Activated T-helper 17 cell treated with anti-CD3 and anti-CD28 coated beads, Interleukin-2, amount 50 U/mL, for 72 hours (primary cell): ENCODE results near the gene ACAP2. TPM values are rescaled to one million over a fixed set of nuclear protein-coding genes. Genes with fewer than 3 reads are reported as not detected.
A peak's percentile ranks its signal among the peaks of the same experiment; 100 is the strongest.
"Not testable (repeated sequence)": the region's sequence is repeated elsewhere in the genome, so short reads cannot be mapped to it uniquely, and the experiment has no call there.

Experiments
- ATAC-seq: fragments of 150-1000 bp; cut with Tn5 transposase; replicated peaks from 2 replicates; pipeline ENCODE4 v1.10.0; 2021; ENCODE audit warnings: mild to moderate bottlenecking, moderate library complexity
- H3K27ac Mint-ChIP-seq: one replicate; pipeline ENCODE4 v1.8.0; 2022; ENCODE audit warnings: mixed read lengths
- H3K27me3 Mint-ChIP-seq: one replicate; pipeline ENCODE4 v1.8.0; 2022; ENCODE audit warnings: mixed read lengths
- H3K36me3 Mint-ChIP-seq: one replicate; pipeline ENCODE4 v1.8.0; 2022; ENCODE audit warnings: low read depth, mild to moderate bottlenecking, mixed read lengths
- H3K4me1 Mint-ChIP-seq: one replicate; pipeline ENCODE4 v1.8.0; 2022; ENCODE audit warnings: mixed read lengths
- H3K4me3 Mint-ChIP-seq: one replicate; pipeline ENCODE4 v1.8.0; 2022; ENCODE audit warnings: mild to moderate bottlenecking, mixed read lengths
- H3K9me3 Mint-ChIP-seq: one replicate; pipeline ENCODE4 v1.8.0; 2022; ENCODE audit warnings: mixed read lengths
- total RNA-seq, 2 donors: library from RNA; stranded (reverse); gene quantifications; one replicate each; pipeline ENCODE4 v1.2.3, GENCODE V29; 2022

ACAP2 gene
- total RNA-seq, 2 donors from 2014 or later = 58.0 to 74.0 TPM

DNA sequence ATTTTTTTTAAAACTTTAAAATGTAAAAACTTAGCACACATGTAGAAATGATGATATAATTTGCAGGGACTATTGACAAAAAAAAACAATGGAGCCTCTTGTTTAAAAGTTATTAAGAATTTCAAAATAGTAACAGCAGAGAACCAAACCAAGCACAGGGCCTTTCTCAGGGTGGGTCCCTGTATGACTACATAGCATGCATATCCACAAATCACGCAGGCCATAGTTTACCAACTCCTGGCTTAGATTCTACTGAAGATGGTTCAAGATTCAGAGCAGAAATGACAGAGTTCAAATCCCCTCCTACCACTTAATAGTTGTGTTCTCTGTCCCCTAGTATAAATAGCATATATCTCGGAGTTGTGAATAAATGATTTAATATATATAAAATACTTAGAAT is 19.0 kb downstream of the ACAP2 start:
- Mint-ChIP-seq H3K9me3 (no peaks in the 10 kb centered on the region), H3K27me3 (no peaks in the 10 kb centered on the region), H3K27ac (no peak overlapping the region), H3K4me1 (peaks cover 21% of the 10 kb centered on the region), H3K4me3 (no peak overlapping the region), H3K36me3 (no peaks in the 10 kb centered on the region)
- no peak for ATAC-seq

DNA sequence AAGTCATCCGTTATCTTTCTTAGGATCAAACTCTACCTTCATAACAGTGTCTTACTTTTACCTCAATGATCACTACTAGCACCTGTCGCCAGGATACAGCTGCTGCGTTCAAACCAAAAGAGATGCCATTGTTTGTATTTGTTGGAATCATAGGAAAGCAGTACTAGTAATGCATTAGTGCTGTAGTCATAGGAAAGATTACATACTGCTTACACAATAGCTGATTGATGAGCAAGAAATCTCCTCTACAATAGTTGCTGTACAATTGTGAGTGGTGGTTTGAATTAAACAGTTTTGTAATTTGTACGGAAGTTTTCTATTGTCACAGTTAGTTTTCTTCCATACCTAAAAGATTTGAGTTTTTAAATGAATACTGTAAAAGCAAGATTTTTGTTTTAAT is 21.4 kb downstream of the ACAP2 start:
- no peak overlapping the region for H3K27ac Mint-ChIP-seq
- no peaks in the 10 kb centered on the region for H3K27me3 Mint-ChIP-seq
- H3K9me3 Mint-ChIP-seq = no peaks in the 10 kb centered on the region
- H3K4me1 Mint-ChIP-seq = peaks cover 21% of the 10 kb centered on the region
- no peaks in the 10 kb centered on the region for H3K36me3 Mint-ChIP-seq
- H3K4me3 Mint-ChIP-seq = no peak overlapping the region
- ATAC-seq = no peak

DNA sequence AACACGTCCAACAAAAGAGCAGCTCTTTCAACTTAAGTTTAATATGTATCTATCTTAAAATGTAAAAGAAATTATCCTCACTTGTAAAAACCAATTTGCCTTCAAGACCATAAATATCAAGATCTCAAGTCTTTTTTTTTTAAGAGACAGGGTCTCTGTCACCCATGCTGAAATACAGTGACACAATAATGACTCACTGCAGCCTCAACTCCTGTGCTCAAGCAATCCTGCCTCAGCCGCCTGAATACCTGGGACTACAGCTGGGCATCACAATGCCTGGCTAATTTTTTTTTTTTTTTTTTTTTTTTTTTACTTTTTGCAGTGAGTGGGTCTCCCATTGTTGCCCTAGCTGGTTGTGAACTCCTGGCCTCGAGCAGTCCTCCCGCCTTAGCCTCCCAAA is 26.0 kb downstream of the ACAP2 start:
- Mint-ChIP-seq H3K4me3 (no peak overlapping the region), H3K4me1 (peaks cover 19% of the 10 kb centered on the region), H3K27me3 (no peaks in the 10 kb centered on the region), H3K9me3 (no peaks in the 10 kb centered on the region), H3K36me3 (peaks cover 4% of the 10 kb centered on the region), H3K27ac (no peak overlapping the region)
- peak; percentile 43 for ATAC-seq

DNA sequence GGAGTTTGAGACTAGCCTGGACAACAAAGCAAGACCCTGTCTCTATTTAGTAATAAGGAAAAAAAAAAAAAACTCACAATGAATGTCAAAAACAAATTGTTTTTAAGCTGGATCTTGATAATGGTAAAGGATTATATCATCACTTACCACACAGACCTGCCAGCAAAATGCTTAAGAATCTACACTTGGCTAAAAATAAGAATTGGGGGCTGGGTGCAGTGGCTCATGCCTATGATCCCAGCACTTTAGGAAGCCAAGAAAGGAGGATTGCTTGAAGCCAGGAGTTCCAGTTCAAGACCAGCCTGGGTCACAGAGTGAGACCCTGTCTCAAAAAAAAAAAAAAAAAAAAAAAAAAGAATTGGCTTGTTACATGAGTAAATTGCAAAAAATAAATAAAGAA is 31.0 kb downstream of the ACAP2 start:
- ATAC-seq = no peak
- Mint-ChIP-seq H3K27me3 (no peaks in the 10 kb centered on the region), H3K27ac (no peak overlapping the region), H3K4me3 (no peak overlapping the region), H3K36me3 (peaks cover 44% of the 10 kb centered on the region), H3K4me1 (peaks cover 31% of the 10 kb centered on the region), H3K9me3 (no peaks in the 10 kb centered on the region)

DNA sequence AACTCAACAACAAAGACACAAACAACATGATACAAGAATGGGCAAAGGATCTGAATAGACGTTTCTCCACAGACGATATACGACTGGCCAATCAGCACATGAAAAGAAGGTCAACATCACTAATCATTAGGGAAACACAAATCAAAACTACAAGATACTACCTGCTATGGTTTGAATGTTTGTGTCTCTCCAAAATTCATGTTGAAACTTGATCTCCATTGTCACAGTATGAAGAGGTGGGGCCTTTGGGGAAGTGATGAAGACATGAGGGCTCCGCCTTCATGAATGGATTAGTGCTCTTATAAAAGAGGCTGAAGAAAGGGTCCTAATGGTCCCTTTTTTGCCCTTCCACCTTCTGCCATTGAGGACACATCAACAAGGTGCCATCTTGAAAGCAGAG is 32.3 kb downstream of the ACAP2 start:
- no peak overlapping the region for H3K27ac Mint-ChIP-seq
- no peaks in the 10 kb centered on the region for H3K27me3 Mint-ChIP-seq
- H3K9me3 Mint-ChIP-seq = no peaks in the 10 kb centered on the region
- H3K36me3 Mint-ChIP-seq = peaks cover 50% of the 10 kb centered on the region
- H3K4me1 Mint-ChIP-seq = peaks cover 39% of the 10 kb centered on the region
- no peak for ATAC-seq
- no peak overlapping the region for H3K4me3 Mint-ChIP-seq

DNA sequence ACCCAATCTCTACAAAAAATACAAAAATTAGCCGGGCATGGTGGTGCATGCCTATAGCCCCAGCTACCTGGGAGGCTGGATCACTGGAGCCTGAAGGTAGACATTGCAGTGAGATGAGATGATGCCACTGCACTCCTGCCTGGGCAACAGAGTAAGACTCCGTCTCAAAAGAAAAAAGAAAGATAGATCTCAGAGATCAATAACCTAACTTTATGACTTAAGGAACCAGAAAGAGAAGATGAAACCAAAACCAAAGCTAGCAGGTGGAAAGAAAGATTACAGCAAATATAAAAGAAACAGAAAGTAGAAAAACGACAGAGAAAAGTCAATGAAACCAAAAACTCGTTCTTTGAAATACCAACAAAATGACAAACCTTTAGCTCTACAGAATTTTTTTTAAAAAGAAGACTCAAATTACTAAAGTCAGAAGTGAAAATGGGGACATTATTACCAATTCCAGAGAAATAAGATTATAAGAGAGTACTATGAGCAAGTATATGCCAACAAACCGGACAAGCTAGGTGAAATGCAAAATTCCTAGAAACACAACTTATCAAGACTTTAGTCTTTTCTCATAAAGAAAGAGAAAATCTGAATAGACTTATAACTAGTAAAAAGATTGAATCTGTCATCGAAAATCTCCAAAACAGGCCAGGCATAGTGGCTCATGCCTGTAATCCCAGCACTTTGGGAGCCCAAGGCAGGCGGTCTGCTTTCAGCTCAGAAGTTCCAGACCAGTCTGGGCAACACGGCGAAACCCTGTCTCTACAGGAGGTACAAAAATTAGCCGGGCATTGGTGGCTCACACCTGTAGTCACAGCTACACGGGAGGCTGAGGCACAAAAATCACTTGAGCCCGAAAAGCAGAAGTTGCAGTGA is 35.0 kb downstream of the ACAP2 start:
- Mint-ChIP-seq H3K27me3 (no peaks in the 10 kb centered on the region), H3K4me1 (peaks cover 31% of the 10 kb centered on the region), H3K4me3 (peak overlapping the region; percentile 59), H3K36me3 (peaks cover 50% of the 10 kb centered on the region), H3K27ac (peak overlapping the region; percentile 48), H3K9me3 (no peaks in the 10 kb centered on the region)
- peak; percentile 83 for ATAC-seq

DNA sequence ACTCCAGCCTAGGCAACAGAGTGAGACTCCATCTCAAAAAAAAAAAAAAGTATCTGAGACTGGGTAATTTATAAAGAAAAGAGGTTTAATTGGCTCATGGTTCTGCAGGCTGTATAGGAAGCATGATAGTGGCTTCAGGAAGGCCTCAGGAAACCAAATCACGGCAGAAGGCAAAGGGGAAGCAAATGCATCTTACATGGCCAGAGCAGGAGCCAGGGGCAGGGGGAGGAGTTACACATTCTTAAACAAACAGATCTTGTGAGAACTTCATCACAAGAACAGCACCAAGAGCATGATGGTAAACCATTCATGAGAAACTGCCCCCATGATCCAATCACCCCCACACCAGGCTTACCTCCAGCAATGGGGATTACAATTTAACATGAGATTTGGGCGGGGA is 37.2 kb downstream of the ACAP2 start:
- Mint-ChIP-seq H3K27ac (no peak overlapping the region), H3K36me3 (peaks cover 35% of the 10 kb centered on the region), H3K27me3 (no peaks in the 10 kb centered on the region), H3K9me3 (no peaks in the 10 kb centered on the region), H3K4me3 (no peak overlapping the region), H3K4me1 (peaks cover 37% of the 10 kb centered on the region)
- no peak for ATAC-seq

DNA sequence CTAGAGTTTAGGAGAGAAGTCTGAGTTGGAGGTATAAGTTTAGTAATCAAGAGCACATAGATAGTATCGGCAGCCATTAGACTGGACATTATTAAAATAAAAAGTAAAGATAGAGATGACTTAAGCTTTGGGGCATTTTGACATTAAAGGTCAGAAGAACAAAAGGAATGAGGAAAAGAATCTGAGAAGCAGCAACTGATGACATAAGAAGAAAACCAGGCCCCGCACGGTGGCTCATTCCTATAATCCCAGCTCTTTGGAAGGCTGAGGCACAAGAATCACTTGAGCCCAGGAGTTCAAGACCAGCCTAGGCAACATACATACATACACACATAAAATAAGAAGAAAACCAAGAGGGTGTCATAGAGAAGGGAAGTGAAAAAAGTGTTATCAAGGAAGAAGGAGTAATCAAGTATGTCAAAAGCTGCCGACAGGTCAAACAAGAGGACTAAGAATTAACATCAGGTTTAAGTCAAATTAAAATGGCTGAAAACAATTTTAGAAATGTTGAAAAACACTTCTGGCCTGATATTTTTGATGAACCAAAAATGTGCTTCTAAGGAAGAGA is 38.9 kb downstream of the ACAP2 start:
- Mint-ChIP-seq H3K4me1 (peaks cover 27% of the 10 kb centered on the region), H3K9me3 (no peaks in the 10 kb centered on the region), H3K27ac (no peak overlapping the region), H3K27me3 (no peaks in the 10 kb centered on the region), H3K36me3 (peaks cover 21% of the 10 kb centered on the region), H3K4me3 (no peak overlapping the region)
- ATAC-seq = no peak

DNA sequence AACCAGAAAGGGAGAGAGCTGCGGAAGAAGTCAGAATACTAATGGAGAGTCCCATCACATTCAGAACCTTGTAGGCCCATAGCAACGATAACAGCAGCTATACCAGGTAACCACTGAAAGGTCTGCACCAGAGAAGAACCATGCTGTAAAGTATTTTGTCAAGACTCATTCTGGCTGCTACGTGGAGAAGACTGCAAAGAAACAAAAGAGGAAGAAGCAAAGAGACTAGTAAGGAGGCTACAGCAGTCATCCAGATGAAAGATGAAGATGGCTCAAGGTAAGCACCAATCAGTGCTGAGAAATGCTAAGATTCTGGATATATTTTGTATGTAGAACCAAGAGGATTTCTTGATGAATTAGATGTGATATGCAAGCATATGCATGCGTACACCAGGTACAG is 39.6 kb downstream of the ACAP2 start:
- H3K27me3 Mint-ChIP-seq = no peaks in the 10 kb centered on the region
- no peak overlapping the region for H3K27ac Mint-ChIP-seq
- peaks cover 14% of the 10 kb centered on the region for H3K36me3 Mint-ChIP-seq
- peaks cover 25% of the 10 kb centered on the region for H3K4me1 Mint-ChIP-seq
- no peak for ATAC-seq
- H3K4me3 Mint-ChIP-seq = no peak overlapping the region
- no peaks in the 10 kb centered on the region for H3K9me3 Mint-ChIP-seq

DNA sequence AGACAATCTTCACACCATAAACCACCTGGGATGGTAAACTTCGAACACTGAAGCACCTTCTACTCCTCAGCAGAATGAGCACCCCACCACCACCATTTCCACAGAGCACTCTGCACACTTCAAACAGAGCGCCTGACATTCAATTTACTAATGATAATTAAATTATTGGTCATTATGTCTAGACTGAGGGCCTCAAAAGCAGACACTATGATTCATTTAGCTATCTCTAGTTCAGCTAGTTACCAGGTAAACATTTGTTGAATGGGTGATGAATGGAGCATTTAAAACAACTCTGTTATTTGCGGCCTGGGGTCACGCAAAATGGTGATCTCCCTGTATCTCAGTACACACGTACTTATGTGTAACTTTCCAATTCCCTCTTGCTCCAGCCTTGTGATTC is 40.9 kb downstream of the ACAP2 start:
- ATAC-seq = no peak
- Mint-ChIP-seq H3K27ac (no peak overlapping the region), H3K36me3 (peaks cover 6% of the 10 kb centered on the region), H3K9me3 (no peaks in the 10 kb centered on the region), H3K4me1 (peaks cover 31% of the 10 kb centered on the region), H3K27me3 (no peaks in the 10 kb centered on the region), H3K4me3 (no peak overlapping the region)

DNA sequence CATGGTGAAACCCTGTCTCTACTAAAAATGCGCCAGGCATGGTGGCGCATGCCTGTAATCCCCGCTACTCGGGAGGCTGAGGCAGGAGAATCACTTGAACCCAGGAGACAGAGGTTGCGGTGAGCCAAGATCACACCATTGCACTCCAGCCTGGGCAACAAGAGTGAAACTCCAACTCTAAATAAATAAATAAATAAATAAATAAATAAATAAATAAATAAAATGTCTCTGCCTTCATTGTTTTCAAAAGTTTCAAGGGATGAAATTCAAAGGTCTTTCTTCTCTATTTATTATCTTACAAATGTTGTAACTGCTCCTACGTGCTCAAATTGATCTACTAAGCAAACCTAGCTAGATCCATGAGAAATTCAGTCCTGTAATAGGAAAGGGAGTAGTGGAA is 44.4 kb downstream of the ACAP2 start:
- not testable (repeated sequence) for H3K27me3 Mint-ChIP-seq, H3K27ac Mint-ChIP-seq, H3K4me3 Mint-ChIP-seq, ATAC-seq, H3K9me3 Mint-ChIP-seq, H3K36me3 Mint-ChIP-seq
- peaks cover 23% of the 10 kb centered on the region for H3K4me1 Mint-ChIP-seq

DNA sequence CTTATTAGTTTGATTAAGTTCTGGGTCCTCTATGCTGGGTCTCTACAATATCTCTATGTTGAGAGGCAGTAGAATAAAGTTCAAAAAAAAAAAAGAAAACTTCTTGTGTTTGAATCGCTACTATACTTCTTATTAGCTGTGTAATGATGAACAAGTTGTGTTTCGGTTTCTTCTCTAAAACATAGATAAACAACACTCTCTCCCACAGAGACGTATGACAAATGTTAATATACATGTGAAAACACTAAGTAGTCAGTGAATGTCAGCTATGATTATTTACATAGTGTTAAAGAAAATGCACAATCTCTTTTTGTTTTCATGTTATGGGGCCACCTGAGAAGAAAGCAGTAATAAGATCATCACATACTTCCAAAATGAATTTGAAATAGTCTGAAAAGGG is 45.3 kb downstream of the ACAP2 start:
- peaks cover 3% of the 10 kb centered on the region for H3K36me3 Mint-ChIP-seq
- peaks cover 23% of the 10 kb centered on the region for H3K4me1 Mint-ChIP-seq
- H3K27ac Mint-ChIP-seq = peak overlapping the region; percentile 10
- no peaks in the 10 kb centered on the region for H3K9me3 Mint-ChIP-seq
- H3K27me3 Mint-ChIP-seq = no peaks in the 10 kb centered on the region
- no peak for ATAC-seq
- no peak overlapping the region for H3K4me3 Mint-ChIP-seq

DNA sequence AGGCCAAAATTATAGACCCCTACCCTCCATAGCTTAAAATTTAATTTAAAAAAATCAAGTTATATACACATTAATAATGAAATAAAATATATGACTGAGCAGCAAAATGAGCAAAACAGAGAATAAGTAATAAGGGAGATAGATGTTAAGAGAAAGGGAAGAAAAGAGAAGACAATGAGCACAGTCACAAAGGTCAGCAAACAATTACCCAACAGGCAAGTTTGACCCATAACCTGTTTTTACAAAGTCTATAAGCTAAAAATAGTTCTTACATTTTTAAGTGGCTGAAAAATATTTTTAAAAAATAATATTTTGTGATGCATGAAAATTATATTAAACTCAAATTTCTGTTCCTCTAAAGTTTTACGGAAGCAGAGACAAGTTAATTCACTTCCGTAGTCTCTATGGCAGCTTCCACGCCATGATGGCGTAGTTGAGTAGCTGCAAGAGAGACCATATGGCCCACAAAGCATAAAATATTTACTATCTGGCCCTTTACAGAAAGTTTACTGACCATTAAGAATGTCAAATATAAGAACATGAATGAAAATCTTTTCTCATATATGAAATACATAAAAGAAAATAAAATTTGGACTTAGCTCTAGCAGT is 47.5 kb downstream of the ACAP2 start:
- Mint-ChIP-seq H3K36me3 (peaks cover 10% of the 10 kb centered on the region), H3K4me1 (peaks cover 13% of the 10 kb centered on the region), H3K27me3 (no peaks in the 10 kb centered on the region), H3K4me3 (no peak overlapping the region), H3K27ac (no peak overlapping the region), H3K9me3 (no peaks in the 10 kb centered on the region)
- ATAC-seq = no peak

DNA sequence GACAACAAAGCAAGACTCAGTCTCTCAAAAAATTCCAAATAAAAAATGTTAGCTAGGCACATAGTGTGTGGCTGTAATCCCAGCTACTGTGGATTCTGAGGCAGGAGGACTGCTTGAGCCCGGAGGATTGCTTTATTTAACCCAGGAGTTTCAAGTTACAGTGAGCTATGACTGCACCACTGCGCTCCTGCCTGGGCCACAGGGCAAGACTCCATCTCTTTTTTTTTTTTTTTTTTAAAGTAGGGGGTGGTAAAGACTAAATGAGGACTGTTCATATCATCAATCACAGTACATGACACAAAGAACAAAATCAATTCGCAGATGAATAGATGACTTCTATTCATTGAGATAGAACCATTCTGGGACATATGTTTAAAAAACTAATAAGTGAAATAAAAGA is 48.1 kb downstream of the ACAP2 start:
- ATAC-seq = no peak
- Mint-ChIP-seq H3K9me3 (no peaks in the 10 kb centered on the region), H3K4me1 (peaks cover 13% of the 10 kb centered on the region), H3K27ac (no peak overlapping the region), H3K27me3 (no peaks in the 10 kb centered on the region), H3K4me3 (no peak overlapping the region), H3K36me3 (peaks cover 10% of the 10 kb centered on the region)

DNA sequence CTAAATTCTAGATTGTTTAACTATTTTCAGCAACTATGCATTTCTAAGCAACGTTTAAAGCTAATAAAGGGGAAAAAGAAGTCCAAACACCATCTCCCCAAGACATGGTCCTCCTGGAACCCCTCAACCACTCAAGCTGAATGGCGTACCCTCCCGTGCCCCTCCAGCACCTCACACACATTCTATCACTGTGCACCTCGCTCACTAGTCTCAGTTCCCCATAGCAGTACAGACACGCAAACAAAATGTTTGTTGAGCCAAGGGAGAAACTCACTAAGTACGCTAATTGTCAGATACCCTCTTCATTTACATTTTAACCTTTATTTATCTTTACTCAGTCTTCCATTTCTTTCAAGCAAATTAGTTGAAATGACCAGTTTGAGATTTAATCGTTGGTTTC is 48.8 kb downstream of the ACAP2 start:
- Mint-ChIP-seq H3K27me3 (no peaks in the 10 kb centered on the region), H3K9me3 (no peaks in the 10 kb centered on the region), H3K27ac (no peak overlapping the region), H3K4me1 (peaks cover 13% of the 10 kb centered on the region), H3K4me3 (no peak overlapping the region), H3K36me3 (peaks cover 10% of the 10 kb centered on the region)
- no peak for ATAC-seq
